HS-5 (cell line): ENCODE measurements around the gene DIP2B.
A peak's percentile ranks its signal among the peaks of the same experiment; 100 is the strongest.
"Not testable (repeated sequence)": the region's sequence is repeated elsewhere in the genome, so short reads cannot be mapped to it uniquely, and the experiment has no call there.

Experiments used
- DNase-seq: peaks from one replicate; pipeline ENCODE4 v3.0.0-alpha.2; 2012; ENCODE audit warnings: low read depth

The DIP2B gene, protein sequence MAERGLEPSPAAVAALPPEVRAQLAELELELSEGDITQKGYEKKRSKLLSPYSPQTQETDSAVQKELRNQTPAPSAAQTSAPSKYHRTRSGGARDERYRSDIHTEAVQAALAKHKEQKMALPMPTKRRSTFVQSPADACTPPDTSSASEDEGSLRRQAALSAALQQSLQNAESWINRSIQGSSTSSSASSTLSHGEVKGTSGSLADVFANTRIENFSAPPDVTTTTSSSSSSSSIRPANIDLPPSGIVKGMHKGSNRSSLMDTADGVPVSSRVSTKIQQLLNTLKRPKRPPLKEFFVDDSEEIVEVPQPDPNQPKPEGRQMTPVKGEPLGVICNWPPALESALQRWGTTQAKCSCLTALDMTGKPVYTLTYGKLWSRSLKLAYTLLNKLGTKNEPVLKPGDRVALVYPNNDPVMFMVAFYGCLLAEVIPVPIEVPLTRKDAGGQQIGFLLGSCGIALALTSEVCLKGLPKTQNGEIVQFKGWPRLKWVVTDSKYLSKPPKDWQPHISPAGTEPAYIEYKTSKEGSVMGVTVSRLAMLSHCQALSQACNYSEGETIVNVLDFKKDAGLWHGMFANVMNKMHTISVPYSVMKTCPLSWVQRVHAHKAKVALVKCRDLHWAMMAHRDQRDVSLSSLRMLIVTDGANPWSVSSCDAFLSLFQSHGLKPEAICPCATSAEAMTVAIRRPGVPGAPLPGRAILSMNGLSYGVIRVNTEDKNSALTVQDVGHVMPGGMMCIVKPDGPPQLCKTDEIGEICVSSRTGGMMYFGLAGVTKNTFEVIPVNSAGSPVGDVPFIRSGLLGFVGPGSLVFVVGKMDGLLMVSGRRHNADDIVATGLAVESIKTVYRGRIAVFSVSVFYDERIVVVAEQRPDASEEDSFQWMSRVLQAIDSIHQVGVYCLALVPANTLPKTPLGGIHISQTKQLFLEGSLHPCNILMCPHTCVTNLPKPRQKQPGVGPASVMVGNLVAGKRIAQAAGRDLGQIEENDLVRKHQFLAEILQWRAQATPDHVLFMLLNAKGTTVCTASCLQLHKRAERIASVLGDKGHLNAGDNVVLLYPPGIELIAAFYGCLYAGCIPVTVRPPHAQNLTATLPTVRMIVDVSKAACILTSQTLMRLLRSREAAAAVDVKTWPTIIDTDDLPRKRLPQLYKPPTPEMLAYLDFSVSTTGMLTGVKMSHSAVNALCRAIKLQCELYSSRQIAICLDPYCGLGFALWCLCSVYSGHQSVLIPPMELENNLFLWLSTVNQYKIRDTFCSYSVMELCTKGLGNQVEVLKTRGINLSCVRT (N-terminal part only)

DNA sequence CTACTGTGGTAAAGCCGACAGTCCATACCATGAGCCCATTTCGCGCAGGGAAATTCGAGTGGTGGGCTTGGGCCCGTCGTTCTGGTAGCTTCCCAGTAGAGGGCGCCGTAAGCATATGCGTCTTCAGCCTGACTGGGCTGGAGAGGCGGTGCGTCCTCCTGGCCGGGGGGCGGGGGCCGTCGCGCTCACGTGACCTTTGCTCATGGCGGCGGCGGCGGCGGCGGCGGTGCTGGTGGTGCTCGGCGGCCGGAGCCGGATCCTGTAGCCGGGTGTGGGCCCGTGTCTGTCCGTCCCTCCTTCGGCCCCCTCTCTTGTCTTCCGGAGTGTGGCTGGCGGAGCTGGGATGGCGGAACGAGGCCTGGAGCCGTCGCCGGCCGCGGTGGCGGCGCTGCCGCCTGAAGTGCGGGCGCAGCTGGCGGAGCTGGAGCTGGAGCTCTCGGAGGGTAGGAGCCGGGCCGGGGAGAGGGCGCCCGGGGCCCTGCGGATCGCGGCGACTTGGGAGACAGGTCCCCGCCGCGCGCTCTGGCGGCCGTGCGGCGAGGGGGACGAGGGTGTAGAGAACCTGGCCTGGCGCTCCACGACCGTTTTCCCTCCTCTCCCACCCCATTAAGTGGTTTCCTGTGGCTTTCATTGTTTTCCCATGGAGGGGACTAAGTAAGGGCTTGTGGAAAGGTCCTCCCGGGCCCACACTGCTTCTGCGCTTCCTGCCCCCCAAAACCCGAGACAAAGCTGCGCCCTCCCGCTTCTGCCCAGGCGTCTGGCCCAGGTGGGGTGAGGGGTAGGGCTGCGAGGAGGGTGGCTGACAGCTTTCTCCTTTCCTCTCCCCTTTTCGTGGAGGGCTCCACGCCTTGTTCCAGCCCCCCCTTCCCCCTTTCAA is at the start of gene DIP2B:
Gene DIP2B, plus strand, starts transcription at position 188 of the 877 bp plus-strand sequence. Its CDS starts 156 bp downstream, at position 344.
- DNase-seq: peak; percentile 43

DNA sequence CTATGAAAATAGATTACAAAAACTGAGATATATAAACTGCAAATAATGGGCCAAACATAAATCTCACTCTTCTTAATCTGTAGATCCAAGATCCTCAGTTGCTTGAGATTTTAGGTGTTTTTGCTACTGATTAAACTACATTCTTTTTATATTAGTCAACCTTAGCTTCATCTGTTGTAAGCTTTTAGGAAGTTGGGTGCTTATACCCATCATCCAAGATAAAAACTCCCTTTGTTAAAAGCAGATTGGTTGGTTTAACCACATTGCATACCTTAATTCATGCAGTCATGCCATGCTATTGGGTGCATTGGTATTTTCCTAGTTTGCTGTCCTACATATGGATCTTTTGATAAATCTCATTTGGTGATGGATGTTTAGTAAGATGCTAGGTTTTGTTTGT is 46.2 kb upstream of the DIP2B start:
- DNase-seq: peak; percentile 42

DNA sequence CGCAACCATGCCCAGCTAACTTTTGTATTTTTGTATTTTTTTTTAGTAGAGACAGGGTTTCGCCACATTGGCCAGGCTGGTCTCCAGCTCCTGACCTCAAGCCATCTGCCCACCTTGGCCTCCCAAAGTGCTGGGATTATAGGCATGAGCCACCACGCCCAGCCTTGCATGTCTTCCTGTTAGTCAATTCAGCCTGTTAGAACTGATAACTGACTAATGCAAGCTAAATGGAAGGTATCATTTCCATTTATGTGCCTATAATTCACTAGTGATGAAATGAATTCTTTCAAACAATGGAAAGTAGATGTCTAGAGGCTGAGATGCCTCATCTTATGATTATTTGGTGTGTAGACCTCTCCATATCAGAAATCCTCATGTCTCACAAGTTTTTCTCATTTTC is 37.3 kb upstream of the DIP2B start:
- DNase-seq: no peak

DNA sequence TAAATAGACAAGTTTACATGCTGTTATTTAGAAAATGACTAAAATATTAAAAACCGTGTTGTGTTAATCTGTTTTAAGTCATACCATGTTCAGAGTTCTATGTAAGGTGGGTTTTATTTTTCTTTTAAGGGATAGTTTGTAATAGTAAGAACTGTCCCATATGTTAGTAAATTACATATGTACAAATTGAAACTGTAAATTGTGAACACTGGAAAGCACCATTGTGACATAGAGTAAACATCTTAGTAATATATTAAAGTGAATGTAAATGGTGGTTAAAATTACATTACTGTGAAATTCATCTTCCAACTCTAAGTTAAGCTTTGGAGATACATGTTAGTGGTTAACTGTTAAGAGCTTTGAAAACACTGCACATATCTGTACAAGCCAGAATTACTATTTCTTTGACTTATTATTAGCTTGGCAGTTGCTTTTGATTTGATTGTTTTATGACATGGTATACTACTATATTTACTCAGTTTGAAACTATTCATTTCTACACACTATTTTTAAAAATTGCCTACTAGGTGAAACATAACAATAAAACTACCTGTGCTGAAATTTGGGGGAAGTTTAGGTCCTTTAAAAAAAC is 27.4 kb upstream of the DIP2B start:
- DNase-seq: no peak

DNA sequence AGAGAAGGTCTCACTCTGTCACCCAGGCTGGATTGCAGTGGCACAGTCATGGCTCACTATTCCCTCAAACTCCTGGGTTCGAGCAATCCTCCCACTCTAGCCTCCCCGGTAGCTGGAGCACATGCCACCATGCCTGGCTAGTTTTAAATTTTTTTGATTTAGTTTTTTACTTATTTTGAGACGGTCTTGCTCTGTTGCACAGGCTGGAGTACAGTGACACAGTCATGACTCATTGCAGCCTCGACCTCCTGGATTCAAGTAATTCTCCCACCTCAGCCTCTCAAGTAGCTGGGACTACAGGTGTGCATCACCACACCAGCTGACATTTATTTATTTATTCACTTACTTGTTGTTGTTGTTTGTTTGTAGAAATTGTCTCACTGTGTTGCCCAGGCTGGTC is 22.2 kb upstream of the DIP2B start:
- no peak for DNase-seq

DNA sequence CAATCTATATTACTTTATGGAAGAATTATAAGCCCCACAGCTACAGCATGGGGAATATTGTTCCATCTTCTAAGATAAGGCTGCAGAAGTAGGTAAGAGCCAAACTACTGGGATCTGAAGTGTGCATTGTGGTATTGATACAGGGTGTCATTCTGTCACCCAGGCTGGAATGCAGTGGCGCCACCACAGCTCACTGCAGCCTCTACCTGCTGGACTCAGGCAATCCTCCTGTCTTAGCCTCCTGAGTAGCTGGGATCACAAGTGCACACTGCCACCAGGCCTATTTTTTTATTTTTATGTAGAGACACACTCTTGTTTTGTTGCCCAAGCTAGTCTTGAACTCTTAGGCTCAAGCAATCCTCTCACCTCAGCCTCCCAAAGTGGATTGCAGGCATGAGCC is 21.3 kb upstream of the DIP2B start:
- DNase-seq: no peak

DNA sequence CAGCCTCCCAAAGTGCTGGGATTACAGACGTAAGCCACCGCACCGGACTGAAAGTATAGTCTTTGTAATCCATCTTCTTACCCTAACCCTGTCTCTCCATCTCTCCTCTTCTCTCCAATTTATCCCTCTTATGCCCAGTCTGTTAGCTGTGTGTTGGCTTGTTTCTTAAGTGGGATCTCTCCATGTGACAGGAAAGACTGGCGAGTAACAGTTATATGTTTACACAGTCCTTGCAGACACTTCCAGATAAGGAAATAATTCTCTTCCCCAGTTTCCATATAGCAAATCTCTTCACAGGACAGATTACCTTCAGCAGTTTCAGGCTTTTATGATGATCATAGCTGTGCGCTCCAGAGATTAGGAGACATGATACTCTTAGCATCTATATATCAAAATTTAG is 16.0 kb upstream of the DIP2B start:
- DNase-seq: no peak

DNA sequence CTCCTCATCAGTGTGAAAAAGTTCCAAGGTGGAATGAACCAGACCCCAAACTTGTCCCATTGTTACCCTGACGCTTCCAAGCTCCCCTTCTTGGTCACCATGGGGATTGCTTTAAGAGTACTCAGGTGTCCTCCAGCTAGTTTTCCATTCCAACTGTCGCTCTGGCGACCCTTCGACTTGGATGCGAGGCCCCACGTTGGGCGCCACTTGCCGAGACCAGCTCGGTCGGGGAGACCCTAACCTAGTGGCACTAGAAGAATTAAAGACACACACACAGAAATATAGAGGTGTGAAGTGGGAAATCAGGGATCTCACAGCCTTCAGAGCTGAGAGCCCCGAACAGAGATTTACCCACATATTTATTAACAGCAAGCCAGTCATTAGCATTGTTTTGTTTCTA is 6.7 kb upstream of the DIP2B start:
- not testable (repeated sequence) for DNase-seq

DNA sequence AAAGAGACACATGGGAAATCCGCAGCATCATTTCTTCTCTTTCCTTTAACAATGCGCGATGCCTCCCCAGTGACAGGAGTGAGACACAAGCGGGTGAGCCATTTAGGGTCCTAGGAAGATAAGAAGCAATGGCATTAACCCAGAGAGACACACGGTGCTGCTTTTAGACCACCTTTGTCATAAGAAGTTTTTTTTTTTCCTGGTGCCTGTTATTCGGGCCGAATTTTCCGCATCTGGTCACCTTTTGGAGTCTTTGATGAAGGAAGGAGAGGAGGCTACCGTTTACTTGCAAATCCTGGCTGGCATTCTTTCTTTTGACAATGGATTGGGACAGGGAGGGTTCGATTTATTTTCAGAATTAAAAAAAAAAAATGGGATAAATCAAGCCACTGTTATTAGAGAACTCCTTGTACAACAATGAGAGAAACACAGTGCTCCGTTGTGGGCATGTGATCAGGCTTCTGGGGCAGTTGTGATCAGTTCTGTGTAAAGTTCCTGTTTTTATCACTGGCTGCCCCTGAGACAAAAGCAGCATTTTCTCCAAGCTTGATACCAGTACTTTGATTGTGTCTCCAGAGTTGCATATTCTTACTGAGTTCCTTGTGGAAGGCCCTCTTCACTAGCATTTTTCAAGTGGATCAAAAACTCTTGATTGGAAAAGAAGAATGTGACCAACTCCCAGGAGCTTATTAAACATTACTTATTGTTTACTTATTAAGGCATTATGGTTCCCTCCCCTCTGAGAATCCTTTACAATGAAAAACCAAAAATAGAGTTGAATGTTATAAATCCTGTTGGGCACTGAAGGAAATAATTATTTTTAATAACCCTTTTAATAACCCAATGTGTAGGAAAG is 1.1 kb downstream of the DIP2B start:
- no peak for DNase-seq

DNA sequence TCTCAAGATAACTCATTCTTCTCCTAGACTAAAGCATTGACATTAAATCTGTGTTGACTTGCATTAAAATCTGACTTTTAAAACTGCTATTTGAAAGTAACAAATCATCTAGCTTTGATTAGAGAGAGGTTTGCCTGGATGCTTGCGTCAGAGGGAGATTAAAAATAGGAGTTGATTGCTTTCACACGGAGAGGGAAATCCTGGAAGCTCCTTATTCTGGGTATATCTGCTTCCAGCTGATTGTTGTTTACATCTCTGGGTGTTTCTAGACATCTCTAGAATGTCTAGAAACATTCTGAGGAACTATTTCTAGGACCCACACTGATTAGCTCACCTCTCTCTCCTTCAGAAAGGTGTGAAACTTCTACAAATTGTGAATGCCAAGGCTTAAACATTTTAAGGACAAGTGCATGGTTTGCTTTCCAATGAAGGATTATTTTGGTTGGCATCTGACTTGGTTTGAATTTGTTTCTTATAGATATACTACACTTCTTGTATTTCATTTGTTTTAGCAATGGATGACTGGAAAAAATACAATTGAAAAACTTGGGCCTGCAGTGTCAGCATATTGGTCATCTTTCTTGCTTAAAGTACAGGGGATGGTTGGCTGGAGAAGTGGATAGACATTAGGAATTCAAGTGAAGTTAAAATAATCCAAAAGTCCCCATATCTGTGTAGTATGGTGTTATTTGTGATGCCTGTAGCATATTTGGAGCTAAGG is 2.1 kb downstream of the DIP2B start:
- no peak for DNase-seq

DNA sequence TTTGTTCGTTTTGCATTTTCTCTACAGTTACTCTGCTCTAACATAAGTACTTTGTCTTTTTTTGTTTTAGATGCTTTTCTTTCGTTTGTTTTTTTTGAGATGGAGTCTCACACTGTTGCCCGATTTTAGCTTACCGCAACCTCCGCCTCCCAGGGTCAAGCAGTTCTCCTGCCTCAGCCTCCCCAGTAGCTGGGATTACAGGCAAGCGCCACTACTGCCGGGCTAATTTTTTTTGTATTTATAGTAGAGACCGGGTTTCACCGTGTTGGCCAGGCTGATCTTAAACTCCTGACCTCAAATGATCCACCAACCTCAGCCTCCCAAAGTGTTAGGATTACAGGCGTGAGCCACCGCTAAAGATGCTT is 2.7 kb downstream of the DIP2B start:
- no peak for DNase-seq

DNA sequence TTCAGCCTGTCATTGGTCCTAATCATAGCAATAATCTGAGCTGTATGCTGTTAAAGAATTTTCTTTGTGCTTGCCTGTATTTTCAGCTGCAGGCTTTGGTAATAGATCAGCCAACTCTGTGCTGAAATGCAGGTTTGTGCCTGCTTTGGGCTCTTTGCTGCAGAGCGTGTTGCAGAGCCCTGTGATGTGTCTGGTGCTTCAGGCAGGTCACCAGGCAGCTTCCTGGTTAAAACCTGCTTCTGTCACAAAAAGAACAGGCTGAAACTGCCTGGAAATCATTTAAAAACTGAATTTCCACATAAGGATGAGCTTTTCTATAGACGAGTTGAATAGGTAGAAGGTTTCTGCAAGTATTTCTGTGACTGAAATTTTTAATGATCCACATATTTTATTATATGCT is 3.1 kb downstream of the DIP2B start:
- DNase-seq: no peak

DNA sequence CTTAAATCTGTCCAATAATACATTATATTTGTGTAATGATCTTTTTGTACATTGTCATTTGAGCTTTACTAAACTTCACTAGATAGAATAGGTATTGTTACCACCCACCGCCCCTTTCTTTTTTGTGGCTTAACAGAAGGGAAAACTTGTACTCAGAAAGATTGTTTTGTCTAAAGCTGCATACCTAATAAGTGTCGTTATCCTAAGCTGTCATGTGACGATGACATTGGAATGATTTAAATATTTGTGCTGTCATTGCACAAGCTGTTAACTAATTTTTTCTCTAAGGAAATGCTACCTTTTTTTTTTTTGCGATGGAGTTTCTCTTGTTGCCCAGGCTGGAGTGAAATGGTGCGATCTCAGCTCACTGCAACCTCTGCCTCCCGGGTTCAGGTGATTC is 3.6 kb downstream of the DIP2B start:
- DNase-seq: no peak

DNA sequence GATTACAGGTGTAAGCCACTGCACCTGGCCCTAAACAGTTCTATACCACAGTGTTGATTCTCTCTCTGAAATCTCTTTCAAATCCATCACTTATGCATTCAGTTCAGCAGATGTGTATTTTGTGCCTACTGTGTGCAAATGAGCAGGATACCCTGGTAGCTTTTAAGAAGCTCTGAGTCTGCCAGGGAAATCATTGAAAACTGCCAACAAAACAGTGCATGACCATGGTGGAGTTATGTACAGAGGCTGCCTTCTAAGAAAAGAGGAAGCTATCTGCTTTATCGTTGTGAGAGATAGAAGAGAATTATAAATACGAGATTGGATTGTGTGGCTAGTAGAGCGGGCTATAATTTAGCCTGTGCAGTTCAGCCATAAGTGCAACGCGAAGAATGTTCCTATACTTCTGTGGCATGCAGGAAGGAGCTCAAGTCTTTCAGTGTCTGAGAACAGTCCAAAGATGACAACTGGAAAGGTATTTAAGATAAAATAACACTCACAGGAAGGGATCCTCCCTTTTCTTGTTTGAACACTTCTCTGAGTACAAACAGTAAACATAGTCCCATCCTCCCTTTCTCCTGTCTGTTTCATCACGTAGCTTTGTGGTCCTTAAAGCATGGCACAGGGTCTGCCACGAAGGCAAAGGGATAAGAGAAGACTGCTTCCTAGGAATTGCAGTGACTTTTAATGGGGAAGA is 4.3 kb downstream of the DIP2B start:
- no peak for DNase-seq

DNA sequence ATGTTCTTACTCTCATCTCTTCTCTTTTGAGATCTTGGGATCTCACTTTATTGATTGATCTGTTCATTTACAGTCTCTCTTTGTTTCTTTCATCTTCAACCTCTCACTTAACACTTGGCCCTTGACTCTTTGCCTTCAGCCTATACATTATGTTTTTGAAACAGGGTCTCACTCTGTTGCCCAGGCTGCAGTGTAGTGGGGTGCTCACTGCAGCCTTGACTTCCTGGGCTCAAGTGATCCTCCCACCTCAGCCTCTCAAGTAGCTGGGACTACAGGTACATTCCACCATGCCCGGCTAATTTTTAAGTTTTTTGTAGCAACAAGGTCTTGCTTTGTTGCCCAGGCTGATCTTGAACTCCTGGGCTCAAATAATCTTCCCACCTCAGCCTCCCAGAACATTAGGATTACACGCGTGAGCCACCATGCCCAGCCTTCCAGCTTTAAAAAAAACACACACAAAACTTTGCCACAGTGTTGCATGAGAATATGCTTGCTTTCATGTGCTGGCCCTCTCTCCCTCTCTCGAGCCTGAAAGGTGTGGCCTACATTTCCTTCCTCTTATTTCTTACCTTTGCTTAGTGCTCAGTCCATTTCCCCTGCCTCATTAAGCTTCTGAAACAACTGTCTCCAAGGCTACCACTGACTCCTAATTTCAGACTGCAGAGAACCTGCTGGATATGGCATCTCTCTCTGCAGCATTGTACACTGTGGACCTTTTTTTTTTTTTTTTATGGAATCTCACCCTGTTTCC is 9.9 kb downstream of the DIP2B start:
- no peak for DNase-seq

DNA sequence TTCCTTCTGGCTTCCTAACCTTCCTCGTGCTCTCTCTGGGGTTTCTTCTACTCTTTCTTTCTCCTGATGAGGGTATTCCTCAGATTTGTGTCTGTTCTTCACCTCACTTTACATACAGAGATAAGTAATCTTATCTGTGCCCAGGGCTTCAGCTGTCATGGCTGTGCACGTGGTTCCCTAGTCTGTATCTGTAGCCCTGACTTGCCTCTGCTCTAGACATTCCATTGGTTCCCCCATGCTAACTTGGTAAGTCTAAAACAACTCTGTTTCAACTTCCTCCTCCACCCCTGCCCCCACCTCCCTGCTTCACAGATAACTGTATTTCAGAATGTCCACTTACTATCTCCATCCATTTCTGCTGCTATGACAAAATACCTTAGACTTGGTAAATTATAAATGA is 10.8 kb downstream of the DIP2B start:
- DNase-seq: no peak

DNA sequence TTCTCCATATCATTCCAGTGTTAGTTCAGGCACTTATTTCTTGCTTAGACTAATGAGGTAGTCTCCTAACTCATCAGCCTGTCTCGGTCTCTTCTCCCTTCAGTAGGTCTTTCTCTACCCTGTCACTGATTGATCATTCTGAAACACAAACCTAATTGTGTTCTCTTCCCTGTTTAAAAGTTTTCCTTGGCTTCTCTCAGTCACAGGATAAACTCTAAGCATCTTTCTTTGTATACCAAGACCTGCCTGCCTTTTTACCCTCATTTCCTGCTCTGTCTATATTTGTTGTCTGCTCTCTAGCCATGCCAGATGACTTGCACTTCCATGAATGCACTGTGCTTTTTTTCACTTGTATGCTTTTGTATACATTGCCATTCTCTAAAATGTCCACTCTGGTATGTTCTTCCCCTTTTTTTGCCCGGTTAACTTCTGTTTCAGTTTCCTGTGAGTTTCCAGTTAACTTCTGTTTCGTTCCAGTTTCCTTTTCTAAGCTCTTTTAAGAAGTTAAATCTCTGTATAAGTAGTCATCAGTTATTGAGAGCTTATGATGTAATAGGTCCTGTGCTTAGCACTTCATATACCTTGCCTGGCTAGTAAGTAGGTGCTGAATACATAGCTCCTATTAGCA is 12.8 kb downstream of the DIP2B start:
- no peak for DNase-seq

DNA sequence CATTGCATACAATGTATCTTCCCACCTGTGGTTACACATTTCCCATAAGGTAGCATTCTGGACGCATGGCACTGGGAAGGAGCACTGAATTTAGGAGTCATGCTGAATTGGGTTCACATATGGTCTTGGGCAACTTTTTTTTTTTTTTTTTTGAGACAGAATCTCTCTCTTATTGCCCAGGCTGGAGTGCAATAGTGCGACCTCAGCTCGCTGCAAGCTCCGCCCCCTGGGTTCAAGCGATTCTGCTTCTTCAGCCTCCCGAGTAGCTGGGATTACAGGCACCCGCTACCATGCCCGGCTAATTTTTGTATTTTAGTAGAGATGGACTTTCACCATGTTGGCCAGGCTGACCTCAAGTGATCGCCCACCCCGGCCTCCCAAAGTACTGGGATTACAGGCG is 13.3 kb downstream of the DIP2B start:
- DNase-seq: no peak
